Neural cell (in vitro differentiated cells): ENCODE results near the gene KCNQ1OT1. TPM values are rescaled to one million over a fixed set of nuclear protein-coding genes. Genes with fewer than 3 reads are reported as not detected.

ENCODE experiments used
- H2AFZ ChIP-seq: fragments of 200-600, 300-800 bp; sonication (generic), shearing (Covaris generic); 2 replicates; pipeline ENCODE4 v1.6.0; 2014; ENCODE audit warnings: low read depth, mild to moderate bottlenecking, antibody characterized with exemption, low read length, moderate library complexity
- H3F3A ChIP-seq: fragments of 200-600 bp; shearing (Covaris generic); 2 replicates; pipeline ENCODE4 v1.6.1; 2016; ENCODE audit warnings: mild to moderate bottlenecking, moderate library complexity, mixed read lengths, antibody characterized with exemption, low read length; ENCODE audit not compliant: insufficient read depth, poor library complexity, severe bottlenecking
- H3K27ac ChIP-seq: fragments of 200-600, 300-800 bp; sonication (generic), shearing (Covaris generic); 2 replicates; pipeline ENCODE4 v1.5.1; 2014; ENCODE audit warnings: mild to moderate bottlenecking, low read length, moderate library complexity
- H3K27me3 ChIP-seq: fragments of 300-800, 200-600 bp; sonication (generic), shearing (Covaris generic); 2 replicates; pipeline ENCODE4 v1.6.0; 2014; ENCODE audit warnings: mild to moderate bottlenecking, low read depth, low read length, moderate library complexity; ENCODE audit not compliant: insufficient read depth
- H3K36me3 ChIP-seq: fragments of 300-800, 200-600 bp; sonication (generic), shearing (Covaris generic); 2 replicates; pipeline ENCODE4 v1.5.1; 2014; ENCODE audit warnings: mild to moderate bottlenecking, antibody characterized with exemption, low read length, moderate library complexity; ENCODE audit not compliant: insufficient read depth
- H3K4me2 ChIP-seq: fragments of 300-800, 200-600 bp; sonication (generic), shearing (Covaris generic); 2 replicates; pipeline ENCODE4 v1.6.0; 2014; ENCODE audit warnings: mild to moderate bottlenecking, low read length
- H3K4me3 ChIP-seq: fragments of 300-800, 200-600 bp; sonication (generic), shearing (Covaris generic); 2 replicates; pipeline ENCODE4 v1.5.1; 2014; ENCODE audit warnings: mild to moderate bottlenecking, low read length, moderate library complexity
- H3K79me2 ChIP-seq: fragments of 200-600 bp; shearing (Covaris generic); replicated peaks from 2 replicates; pipeline ENCODE4 v1.6.0; 2014; ENCODE audit warnings: mild to moderate bottlenecking, low read length, moderate library complexity; ENCODE audit not compliant: insufficient read depth
- H3K9ac ChIP-seq: fragments of 300-800, 200-600 bp; sonication (generic), shearing (Covaris generic); 2 replicates; pipeline ENCODE4 v1.6.1; 2016; ENCODE audit warnings: mild to moderate bottlenecking, low read length, mixed read lengths
- H3K9me2 ChIP-seq: fragments of 200-600 bp; shearing (Covaris generic); 2 replicates; pipeline ENCODE4 v1.6.1; 2016; ENCODE audit warnings: mild to moderate bottlenecking, low read length, mixed read lengths; ENCODE audit not compliant: insufficient read depth
- H3K9me3 ChIP-seq: fragments of 200-600, 300-800 bp; sonication (generic), shearing (Covaris generic); 2 replicates; pipeline ENCODE4 v1.6.1; 2016; ENCODE audit warnings: mild to moderate bottlenecking, mixed run types, low read length, moderate library complexity, mixed read lengths
- H4K20me1 ChIP-seq: fragments of 200-600 bp; shearing (Covaris generic); 2 replicates; pipeline ENCODE4 v1.6.1; 2016; ENCODE audit warnings: mild to moderate bottlenecking, mixed run types; ENCODE audit not compliant: insufficient read depth
- CTCF ChIP-seq: fragments of 450-650 bp; IDR thresholded peaks from 2 replicates; pipeline ENCODE4 v1.5.1; 2014; ENCODE audit warnings: antibody characterized with exemption, mild to moderate bottlenecking, moderate library complexity; ENCODE audit not compliant: poor library complexity, severe bottlenecking
- EP300 ChIP-seq: fragments of 450-650 bp; conservative IDR thresholded peaks from 2 replicates; pipeline ENCODE4 v1.6.1; 2014; ENCODE audit warnings: antibody characterized with exemption, mild to moderate bottlenecking, moderate library complexity; ENCODE audit not compliant: poor library complexity, severe bottlenecking
- EZH2 ChIP-seq: fragments of 200-600, 300-800 bp; shearing (Covaris generic), sonication (generic); IDR thresholded peaks from 2 replicates; pipeline ENCODE4 v1.6.1; 2014; ENCODE audit warnings: antibody characterized with exemption, low read length, borderline replicate concordance, mild to moderate bottlenecking; ENCODE audit not compliant: insufficient read depth, poor library complexity, severe bottlenecking
- MXI1 ChIP-seq: fragments of 450-650 bp; conservative IDR thresholded peaks from 2 replicates; pipeline ENCODE4 v1.6.1; 2014; ENCODE audit warnings: antibody characterized with exemption, mild to moderate bottlenecking; ENCODE audit not compliant: poor library complexity, severe bottlenecking
- POLR2AphosphoS5 ChIP-seq: IDR thresholded peaks from 2 replicates; pipeline ENCODE4 v1.6.1; 2012
- RAD21 ChIP-seq: fragments of 450-650 bp; conservative IDR thresholded peaks from 2 replicates; pipeline ENCODE4 v1.6.1; 2014; ENCODE audit warnings: antibody characterized with exemption, mild to moderate bottlenecking, moderate library complexity
- REST ChIP-seq: IDR thresholded peaks from 2 replicates; pipeline ENCODE4 v1.6.1; 2012; ENCODE audit warnings: borderline replicate concordance
- SMC3 ChIP-seq: fragments of 450-650 bp; conservative IDR thresholded peaks from 2 replicates; pipeline ENCODE4 v1.6.1; 2014; ENCODE audit warnings: antibody characterized with exemption, mild to moderate bottlenecking, moderate library complexity; ENCODE audit not compliant: poor library complexity
- TAF1 ChIP-seq: IDR thresholded peaks from 2 replicates; pipeline ENCODE4 v1.6.1; 2012; ENCODE audit warnings: low read depth
- polyA plus RNA-seq: library from polyadenylated mRNA; depleted of rRNA; stranded (reverse); fragments of >200 nt; gene quantifications from 2 replicates; pipeline ENCODE4 v1.2.3, GENCODE V29; 2014

Gene KCNQ1OT1
- polyA plus RNA-seq, 1 donor from 2014 or later = 0.12 TPM

DNA sequence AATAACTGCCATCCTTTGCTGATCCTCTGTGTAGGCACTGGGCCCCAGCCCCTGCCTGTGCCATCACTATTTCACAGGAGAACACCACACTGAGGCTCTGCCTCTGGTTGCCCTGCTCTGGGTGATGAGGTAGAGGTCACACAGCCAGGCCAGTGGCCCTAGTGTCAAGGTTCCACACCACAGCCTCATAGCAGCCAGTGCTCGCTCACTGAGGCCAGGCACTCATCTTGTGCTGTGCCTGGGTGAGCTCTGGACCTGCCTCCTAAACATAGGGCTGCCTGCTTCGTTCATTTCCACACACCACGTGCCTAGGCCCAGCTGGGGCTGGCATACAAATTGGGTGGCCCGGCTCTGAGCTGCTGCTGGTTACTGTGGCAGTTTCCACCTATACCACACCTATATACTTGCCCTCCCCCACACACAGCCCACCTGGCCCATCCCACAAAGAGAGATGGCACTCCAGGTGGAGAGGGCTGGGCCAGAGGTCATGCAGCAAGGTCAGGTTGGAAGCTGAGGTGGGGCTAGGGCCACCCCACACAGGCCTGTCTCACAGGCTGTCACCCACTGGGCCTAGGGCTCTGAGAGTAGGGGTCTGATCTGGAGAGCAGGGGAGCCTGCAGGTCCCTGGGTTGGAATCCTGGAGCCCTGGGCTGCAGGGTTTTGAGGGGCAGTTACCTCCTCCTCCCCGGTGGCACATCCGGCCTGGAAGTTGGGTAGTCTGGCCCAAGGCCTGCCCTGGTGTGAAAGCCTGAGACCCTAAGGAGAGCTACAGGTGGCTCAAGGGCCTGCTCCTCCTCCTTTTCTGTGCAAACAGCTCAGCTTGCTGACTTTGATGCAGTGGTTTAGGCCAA is 11.2 kb downstream of the KCNQ1OT1 start:
- Histone ChIP-seq H3K36me3 (no peaks in the 10 kb centered on the region), H3F3A (no peaks in the 10 kb centered on the region), H3K4me2 (no peak overlapping the region), H3K9me3 (no peaks in the 10 kb centered on the region), H3K4me3 (no peak overlapping the region), H3K9ac (no peak overlapping the region), H2AFZ (no peak overlapping the region), H3K9me2 (no peaks in the 10 kb centered on the region), H4K20me1 (no peaks in the 10 kb centered on the region), H3K79me2 (no peaks in the 10 kb centered on the region), H3K27me3 (no peaks in the 10 kb centered on the region), H3K27ac (no peak overlapping the region)
- TF ChIP-seq SMC3 (no peak), EP300 (no peak), MXI1 (no peak), CTCF (no peak), POLR2AphosphoS5 (no peak), REST (no peak), EZH2 (no peak), RAD21 (no peak), TAF1 (no peak)

- Histone ChIP-seq H4K20me1 (no peaks in the 10 kb centered on the region), H3K4me3 (no peak overlapping the region), H3K36me3 (no peaks in the 10 kb centered on the region), H3F3A (no peaks in the 10 kb centered on the region), H3K9ac (no peak overlapping the region), H3K79me2 (no peaks in the 10 kb centered on the region), H3K27ac (no peak overlapping the region), H2AFZ (no peak overlapping the region), H3K27me3 (no peaks in the 10 kb centered on the region), H3K9me2 (no peaks in the 10 kb centered on the region), H3K4me2 (no peak overlapping the region), H3K9me3 (no peaks in the 10 kb centered on the region)
- no peak for TF ChIP-seq SMC3
- TF ChIP-seq REST = no peak
Observed at GRCh38 chr11:2687782-2688191, 12.0 kb downstream of the KCNQ1OT1 start.
